HG02763 (cell line): ENCODE measurements around the gene SNX12.
"Not testable (repeated sequence)": the region's sequence is repeated elsewhere in the genome, so short reads cannot be mapped to it uniquely, and the experiment has no call there.

ENCODE experiments used
- ATAC-seq: cut with Tn5 transposase; IDR thresholded peaks from one replicate; pipeline ENCODE4 v1.9.1; 2021; ENCODE audit warnings: mild to moderate bottlenecking, moderate library complexity; ENCODE audit not compliant: unreplicated experiment

SNX12 gene

DNA sequence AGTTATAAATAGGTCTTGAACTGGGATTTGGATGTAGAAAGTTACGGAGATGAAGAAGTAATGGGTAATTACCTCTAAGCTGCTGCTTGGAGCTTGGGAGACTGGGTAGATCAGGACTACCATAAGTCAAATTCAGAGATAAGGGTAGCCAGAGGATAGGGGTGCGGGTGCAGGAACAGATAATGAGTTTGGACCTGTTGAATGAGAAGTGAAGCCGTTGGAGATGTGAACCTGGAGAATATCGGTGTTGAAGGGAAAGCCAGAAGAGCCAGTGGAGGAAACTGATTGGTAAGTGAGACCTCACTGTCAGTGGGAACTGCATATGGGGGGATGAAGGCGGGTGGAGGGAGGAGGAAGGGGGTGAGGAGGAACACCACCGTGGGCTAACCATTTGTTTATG lies 26.9 kb upstream of the SNX12 start:
- ATAC-seq: no peak

DNA sequence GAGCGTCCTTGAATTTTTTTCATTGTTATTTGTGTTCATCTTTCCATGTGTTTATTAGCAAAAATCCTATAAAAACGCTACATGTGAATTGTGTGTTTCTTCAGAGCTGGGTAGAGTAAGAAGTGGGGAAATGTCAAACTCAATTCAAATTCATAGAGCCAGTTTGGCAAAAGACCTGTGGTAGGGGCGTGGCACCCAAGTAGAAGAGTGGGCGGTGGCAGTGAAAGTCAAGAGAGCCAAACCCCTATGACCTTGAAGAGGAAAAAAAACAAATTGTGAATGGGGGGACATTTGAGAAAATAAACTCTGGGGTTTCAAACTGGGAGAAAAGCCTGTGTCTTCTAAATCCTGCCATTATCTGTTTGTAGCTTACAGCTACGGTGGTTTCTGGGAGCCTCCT lies 23.1 kb upstream of the SNX12 start:
- ATAC-seq: no peak

DNA sequence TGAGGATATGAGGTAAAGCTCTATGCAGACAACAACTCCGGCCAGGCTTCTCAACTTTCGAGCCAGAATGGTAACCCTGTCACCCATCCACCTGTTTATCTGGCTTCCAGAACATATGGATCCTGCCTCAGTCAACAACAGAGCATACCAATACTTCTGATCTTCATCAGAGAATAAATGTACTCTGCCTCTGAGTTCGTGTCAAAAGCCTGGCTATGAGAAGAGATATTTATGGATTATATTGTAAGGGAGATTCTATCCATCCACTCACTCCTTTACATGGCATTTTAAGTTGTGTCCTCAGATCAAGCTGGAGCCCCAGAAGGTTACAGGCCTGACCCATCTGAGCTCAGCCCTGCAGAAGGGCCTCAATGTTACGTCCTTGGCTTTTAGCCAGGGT lies 17.8 kb upstream of the SNX12 start:
- ATAC-seq: no peak

DNA sequence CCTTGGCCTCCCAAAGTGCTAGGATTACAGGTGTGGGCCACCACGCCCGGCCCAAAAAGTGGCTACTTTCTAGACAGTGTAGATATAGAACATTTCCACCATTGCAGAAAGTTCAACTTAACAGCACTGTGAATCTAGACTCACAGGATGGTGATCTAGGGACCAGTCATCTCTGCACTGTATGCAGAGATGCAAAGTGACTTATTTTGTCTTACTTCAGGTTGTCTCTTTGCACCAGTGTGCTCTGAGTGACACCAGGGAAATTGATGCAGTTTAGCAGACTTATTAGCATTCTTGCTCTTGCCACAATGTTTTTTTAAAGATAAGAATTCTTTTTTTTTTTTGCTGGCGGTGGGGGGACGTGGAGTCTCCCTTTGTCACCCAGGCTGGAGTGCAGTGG lies 14.7 kb upstream of the SNX12 start:
- ATAC-seq: no peak

DNA sequence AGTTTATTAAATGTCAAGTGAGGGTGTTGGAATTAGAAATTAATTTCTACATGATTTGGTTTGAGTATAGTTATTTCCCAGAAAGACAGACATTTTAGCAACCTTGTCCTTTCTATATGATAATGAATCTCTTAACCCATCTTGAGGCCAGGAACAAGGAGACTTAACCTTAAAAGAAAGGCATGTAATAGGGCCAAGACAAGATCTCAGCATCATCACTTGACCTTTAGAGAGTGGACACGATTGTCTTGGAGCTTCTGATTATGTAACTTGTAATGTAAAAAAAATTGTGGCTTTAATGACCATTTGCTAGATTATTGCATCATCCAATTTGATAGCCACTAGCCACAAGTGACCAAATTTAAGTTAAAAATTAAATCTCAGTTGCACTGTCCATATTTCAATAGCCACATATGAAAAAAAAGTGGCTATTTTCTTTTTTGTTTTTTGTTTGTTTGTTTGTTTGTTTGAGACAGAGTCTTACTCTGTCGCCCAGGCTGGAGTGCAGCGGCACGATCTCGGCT lies 14.1 kb upstream of the SNX12 start:
- no peak for ATAC-seq

DNA sequence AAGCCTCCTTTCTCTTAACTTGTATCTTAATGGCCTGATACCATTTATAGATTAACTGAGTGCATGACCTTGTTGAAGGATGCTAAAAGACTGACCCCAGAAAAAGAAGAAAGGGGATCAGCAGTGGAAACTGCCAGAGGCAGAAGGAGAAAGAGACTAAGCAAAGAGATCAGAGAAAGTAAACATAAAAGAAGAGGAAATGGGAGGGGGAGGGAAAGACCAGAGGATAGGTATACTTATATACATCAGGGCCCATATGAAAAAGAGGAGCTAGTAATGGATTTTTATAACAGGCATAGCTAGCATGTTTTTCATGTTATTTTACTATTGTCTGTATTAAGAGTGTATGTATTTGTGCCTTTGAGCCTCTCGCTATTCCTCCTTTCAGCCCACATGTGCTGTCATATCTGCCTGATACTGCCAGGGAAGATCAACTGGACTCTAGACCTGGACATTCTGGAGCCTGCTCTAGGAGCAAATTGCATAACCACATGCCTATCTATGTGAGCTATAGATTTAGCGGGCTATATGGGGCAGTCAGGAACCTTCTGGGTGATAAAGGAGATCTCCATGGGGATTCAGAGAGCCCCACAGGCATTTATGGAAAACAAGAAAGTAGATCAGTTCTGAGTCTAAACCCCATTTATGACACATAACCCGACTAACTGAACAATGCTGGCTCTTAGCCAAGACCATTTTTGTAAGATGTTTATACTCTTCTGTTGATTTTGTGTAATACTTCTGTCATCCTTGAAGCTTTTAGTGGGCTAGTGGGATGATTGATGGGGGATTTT lies 13.4 kb upstream of the SNX12 start:
- ATAC-seq: no peak

DNA sequence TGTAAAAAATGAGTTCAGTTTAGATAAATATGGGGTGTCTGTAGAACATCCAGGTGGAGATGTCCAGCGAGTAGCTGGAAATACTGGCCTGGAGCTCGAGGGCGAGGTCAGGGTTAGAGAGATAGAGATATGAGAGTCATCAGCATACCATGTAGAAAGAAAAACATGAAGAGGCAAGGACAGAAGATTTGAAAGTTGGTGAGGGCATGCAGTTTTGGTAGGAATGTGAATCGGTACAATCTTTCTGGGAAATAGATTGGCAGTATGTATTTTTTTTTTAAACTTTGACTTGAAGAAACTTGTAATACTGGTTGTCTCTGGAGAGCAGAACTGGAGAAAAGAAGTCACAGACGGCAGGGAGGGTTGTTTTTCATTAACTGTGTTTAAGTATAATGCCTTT lies 2.4 kb upstream of the SNX12 start:
- no peak for ATAC-seq

DNA sequence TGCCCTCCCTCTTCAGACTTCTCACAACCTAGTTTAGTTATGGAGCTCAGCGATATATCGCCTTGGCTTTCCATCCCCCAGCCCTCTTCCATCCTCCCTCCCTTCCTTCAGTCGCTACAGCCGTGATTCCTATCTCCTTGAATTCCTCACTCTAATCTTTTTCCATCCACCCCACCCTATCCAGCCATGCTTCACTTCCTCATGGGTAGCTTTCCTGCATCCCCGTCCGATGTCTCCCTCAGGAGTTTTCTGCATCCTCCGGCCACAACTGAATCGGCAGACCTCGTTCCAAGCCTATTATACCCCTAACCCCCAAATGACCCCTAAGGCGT lies 456 bp downstream of the SNX12 start:
- ATAC-seq: no peak

DNA sequence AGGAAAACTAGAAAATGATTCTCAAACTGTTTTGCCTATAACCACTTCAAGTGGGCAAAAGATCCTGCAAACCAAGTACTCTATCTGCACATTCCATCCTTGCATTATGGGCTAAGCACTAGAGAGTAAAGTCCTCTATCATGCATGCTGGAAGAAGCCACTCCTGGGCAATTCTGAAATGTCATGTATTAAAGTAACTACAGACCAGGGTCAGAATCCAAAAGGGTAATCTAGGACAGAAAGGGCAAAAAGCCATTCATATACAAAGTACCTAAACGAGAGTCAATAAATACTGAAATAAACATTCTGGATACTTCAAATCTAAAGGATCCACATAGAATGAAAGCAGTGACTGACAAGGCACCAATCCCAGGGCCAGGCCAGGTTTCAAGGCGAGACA lies 1.0 kb downstream of the SNX12 start:
- ATAC-seq: no peak

DNA sequence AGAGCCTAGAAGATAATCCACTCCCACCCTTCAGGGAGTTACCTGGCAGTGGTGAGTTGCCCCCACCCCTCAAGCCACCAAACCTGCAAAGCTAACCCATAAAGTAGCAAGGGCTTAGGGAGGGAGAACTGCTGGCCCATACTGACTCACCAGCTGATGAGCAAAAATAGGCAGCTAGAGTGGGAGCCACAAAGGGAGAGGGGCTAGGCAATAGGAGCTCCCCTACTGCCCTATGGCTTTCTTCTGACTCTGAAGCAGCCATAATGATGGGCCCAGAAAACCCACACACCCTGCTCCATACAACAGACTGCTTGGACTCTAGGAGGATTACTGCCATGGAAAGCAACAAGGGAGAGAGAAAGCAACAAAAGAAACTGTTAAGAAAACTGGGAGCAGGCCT lies 8.0 kb downstream of the SNX12 start:
- ATAC-seq: no peak

DNA sequence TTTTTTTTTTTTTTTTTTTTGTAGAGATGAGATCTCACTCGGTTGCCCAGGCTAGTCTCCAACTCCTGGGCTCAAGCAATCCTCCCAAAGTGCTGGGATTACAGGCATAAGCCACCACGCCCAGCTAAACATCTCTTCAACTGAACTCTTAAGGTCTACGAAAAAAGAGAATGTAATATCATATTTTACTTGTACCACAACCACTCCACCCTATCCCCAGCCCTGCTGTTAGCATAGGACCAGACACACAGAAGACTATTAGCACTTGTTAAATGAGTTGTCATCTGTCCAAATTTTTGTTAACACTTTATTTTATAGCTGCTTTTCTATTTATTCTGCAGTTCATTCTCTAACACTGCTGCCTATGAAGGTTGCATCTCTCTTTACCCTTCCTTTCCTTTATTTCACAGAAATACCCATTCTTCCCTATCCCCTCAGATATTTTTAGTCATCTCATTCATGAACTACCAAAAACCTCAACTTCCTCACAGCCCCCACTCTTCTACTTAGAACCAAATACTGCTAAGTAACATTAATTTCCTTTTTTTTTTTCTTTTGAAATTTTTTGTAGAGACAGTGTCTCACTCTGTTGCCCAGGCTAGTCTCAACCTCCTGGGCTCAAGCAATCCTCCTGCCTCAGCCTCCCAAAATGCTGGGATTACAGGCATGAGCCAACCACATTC lies 10.1 kb downstream of the SNX12 start:
- ATAC-seq: no peak

DNA sequence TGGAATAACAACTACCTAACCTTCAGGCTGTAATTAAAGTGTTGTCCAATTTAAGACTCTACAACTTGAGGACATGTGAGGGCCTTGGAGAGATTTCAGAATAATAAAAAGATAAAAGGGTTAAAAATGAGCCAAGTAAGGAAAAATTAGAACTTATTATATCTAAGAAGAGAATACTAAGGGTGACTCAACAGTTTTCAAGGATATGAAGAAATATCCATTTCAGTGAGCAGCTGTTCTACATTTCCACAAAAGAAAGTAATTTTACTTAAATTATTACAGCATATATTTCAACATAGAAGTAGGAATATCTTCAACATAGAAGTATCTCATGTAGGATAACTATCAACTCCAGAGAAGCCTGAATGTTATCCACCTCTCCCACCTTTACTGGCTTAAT lies 11.3 kb downstream of the SNX12 start:
- no peak for ATAC-seq

DNA sequence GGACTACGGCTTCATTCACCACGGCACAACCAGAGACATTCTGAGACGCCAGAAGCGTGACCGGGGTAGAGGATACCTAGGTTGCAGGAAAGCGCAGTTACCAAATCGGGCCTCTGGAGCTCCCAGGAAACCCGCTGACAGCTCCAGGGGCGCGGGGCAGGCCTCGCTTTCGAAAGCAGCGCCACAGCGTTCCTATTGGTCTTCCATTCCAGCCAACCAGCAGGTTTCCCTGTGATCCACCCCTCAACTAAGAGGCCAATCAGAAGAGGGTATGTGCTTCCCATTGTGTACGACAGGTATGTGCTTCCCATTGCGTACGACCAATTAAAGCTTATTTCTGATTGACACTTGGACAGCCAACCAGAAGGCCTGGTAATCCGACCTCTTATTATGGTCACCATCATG lies 14.9 kb downstream of the SNX12 start:
- ATAC-seq: peak; percentile 88

DNA sequence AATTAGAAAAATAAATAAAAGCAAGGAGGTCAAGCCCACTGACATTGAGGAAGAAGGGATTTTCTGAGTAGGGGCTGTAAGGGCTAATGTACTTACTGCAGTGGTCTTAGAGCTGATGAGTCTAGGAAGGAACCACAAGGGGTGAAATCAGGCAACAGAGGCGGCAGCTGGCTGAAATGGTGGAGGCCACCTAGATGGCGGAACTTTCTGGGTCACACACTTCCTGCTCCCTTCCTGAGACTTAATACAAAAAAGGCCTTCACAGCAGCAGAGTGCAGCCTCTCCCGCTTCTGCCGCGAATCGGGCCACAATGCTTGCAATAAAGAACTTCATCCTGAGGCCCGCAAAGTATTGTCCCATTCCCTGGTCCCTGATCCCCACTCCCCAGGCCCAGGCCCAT lies 15.4 kb downstream of the SNX12 start:
- no peak for ATAC-seq

DNA sequence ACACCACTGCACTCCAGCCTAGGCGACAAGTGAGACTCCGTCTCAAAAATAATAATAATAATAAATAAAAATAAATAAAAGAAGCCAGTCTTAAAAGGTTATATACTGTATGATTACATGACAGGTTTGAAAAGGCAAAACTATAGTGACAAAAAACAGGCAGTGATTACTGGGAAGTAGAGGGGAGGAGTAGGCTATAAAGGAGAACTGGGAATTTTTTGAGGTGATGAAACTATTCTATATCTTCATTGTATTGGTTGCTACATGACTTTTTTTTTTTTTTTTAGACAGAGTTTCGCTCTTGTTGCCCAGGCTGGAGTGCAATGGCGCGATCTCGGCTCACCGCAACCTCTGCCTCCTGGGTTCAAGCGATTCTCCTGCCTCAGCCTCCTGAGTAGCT lies 20.2 kb downstream of the SNX12 start:
- not testable (repeated sequence) for ATAC-seq

DNA sequence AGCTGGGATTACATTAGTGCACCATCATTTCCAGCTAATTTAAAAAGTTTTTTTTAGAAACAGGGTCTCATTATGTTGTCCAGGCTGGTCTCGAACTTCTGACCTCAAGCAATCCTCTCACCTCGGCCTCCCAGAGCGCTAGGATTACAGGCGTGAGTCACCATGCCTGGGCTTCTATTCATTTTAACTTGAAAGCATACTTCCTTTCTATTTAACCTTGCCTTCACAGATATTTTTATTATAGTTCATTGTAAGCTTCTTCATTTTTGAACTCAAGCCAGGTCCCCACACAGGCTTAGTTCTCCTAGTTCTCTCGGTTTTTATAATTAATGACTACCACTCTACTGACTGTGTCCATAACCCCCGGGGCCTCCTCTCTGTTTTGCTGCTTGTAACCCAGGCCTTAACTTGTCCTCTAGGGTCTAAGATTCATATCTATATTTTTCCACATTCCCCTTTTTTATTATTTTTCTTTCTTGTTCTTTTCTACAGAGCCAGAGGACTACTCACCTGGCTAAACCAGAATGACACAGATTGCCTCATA lies 50.7 kb downstream of the SNX12 start:
- ATAC-seq: no peak
